ENCODE data around the gene ERC2.

ERC2 gene

GRCh38 chr3:55554634-55555425, 913.4 kb downstream of the ERC2 start:
- TF ChIP-seq, protein P1, sequence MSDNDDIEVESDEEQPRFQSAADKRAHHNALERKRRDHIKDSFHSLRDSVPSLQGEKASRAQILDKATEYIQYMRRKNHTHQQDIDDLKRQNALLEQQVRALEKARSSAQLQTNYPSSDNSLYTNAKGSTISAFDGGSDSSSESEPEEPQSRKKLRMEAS (IDR thresholded peaks at IDR 0.05; ENCODE audit: low read depth, low read length), result no peak
- TF ChIP-seq POLR2A (IDR thresholded peaks at IDR 0.05; ENCODE audit: extremely low read depth, insufficient read length) (no peak), MYC (IDR thresholded peaks at IDR 0.05; ENCODE audit: low read depth, low read length) (no peak), CTCF (IDR thresholded peaks at IDR 0.05; ENCODE audit: low read depth, low read length) (no peak)
- DNase-seq (ENCODE audit: low read depth), result no peak
- no peak overlapping the region for H3K4me3 ChIP-seq (ENCODE audit: low read depth, low read length)

GRCh38 chr3:55551644-55552043, 916.6 kb downstream of the ERC2 start:
- TF ChIP-seq, protein P1 (IDR thresholded peaks at IDR 0.05; ENCODE audit: low read depth, low read length), result no peak
- TF ChIP-seq CTCF (IDR thresholded peaks at IDR 0.05; ENCODE audit: low read depth, low read length), result no peak
- no peak for TF ChIP-seq POLR2A (IDR thresholded peaks at IDR 0.05; ENCODE audit: extremely low read depth, insufficient read length)
- no peak for TF ChIP-seq MYC (IDR thresholded peaks at IDR 0.05; ENCODE audit: low read depth, low read length)
- no peak for DNase-seq (ENCODE audit: low read depth)
- H3K4me3 ChIP-seq (ENCODE audit: low read depth, low read length), result no peak overlapping the region

DNA sequence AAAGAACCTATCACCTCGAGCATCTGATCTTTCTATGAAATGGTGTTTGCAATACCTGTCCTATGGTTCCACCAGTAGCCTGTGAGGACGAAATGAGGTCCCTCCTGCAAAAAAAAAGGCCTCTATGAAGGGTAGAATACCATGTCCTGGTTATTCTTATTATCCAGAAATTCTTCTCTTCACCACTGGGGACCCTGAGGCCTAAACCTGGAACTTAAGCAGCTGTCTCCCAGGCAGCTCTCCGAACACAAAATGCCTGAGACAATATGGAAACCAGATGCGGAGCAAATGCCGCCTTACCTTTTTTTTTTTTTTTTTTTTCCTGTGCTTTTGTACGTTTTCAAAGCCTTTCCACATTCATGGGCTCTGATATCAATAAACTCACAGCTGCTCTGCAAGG, 919.1 kb downstream of the ERC2 start:
- no peak for DNase-seq (ENCODE audit: low read depth)
- TF ChIP-seq POLR2A (IDR thresholded peaks at IDR 0.05; ENCODE audit: extremely low read depth, insufficient read length) (no peak), CTCF (IDR thresholded peaks at IDR 0.05; ENCODE audit: low read depth, low read length) (no peak), MYC (IDR thresholded peaks at IDR 0.05; ENCODE audit: low read depth, low read length) (no peak)
- TF ChIP-seq, protein P1 (IDR thresholded peaks at IDR 0.05; ENCODE audit: low read depth, low read length), result no peak
- H3K4me3 ChIP-seq (ENCODE audit: low read depth, low read length), result no peak overlapping the region

DNA sequence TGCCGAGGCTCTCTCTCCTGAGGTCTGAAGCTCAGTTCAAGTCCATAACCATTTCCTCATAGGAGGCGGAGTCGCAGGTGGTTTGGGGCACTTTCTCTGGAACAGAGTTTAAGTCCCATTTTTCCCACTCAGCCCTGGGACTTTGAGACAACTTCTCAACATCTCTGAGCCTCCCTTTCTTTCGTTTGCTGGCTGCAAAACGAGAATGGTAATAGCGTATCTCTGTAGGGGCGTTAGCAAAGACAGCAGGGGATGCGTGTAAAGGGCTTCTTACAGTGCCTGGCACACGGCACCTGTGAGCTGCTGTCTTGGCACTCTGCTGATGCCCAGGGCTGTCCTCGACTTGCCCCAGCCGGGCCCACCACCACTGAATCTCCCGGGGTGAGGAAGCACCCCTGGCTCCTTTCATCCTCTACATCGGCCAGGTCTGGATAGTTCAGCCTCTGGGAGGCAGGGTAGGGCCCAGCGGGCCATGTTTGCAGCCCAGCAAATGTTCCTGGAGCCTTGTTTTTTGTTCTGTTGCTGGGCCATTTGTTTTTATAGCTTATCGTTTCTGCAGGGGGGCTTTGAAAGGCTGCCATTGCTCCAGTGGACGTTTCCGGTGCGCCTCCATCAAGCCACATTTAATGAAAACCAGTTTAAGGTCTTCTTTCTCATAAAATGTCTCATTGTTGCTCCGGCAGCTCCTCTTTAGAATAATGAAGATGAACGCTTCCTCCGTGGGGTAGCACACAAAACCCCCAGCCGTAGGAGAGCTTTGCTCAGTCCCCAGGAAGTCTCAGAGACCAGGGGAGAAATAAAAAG, 921.2 kb downstream of the ERC2 start:
- no peak overlapping the region for H3K4me3 ChIP-seq (ENCODE audit: low read depth, low read length)
- DNase-seq (ENCODE audit: low read depth), result no peak
- TF ChIP-seq MYC (IDR thresholded peaks at IDR 0.05; ENCODE audit: low read depth, low read length) (no peak), CTCF (IDR thresholded peaks at IDR 0.05; ENCODE audit: low read depth, low read length) (no peak), POLR2A (IDR thresholded peaks at IDR 0.05; ENCODE audit: extremely low read depth, insufficient read length) (no peak)
- TF ChIP-seq, protein P1 (IDR thresholded peaks at IDR 0.05; ENCODE audit: low read depth, low read length), result no peak

DNA sequence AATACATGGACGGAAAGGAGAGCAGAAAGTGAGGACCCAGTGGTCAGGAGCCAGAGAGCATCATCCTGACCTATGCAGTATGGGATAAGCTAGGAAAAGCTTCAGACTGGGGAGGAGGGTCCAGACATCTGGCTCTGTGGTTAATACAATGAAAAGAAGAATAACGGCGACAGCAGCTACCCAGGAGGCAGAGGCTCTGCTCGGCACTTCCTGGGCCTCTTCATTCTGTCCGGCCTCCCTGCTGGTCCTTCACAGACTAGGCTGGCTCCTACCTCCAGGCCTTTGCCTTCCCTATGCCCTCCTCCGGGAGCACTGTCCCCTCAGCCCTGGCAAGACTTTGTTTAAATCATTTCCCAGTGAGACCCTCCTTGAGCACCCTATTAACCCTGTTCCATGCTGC, 922.3 kb downstream of the ERC2 start:
- TF ChIP-seq CTCF (IDR thresholded peaks at IDR 0.05; ENCODE audit: low read depth, low read length) (no peak), POLR2A (IDR thresholded peaks at IDR 0.05; ENCODE audit: extremely low read depth, insufficient read length) (no peak), MYC (IDR thresholded peaks at IDR 0.05; ENCODE audit: low read depth, low read length) (no peak)
- TF ChIP-seq, protein P1 (IDR thresholded peaks at IDR 0.05; ENCODE audit: low read depth, low read length), result no peak
- no peak overlapping the region for H3K4me3 ChIP-seq (ENCODE audit: low read depth, low read length)
- no peak for DNase-seq (ENCODE audit: low read depth)

All from NB4 (cell line).